Stimulated activated memory B cell treated with anti-CD40 and anti-IgM and Interleukin-4, amounts not matched to agents 10 μg/mL and 1 μg/mL and 100 μg/mL, for 72 hours (primary cell): Measurements from ENCODE around the gene INTS6.

ENCODE experiments used
- ATAC-seq: fragments of 150-1000 bp; cut with Tn5 transposase; 2 replicates; pipeline ENCODE4 v1.10.0; 2021
- H3K27ac Mint-ChIP-seq: one replicate; pipeline ENCODE4 v1.8.0; 2022; ENCODE audit warnings: mild to moderate bottlenecking, mixed read lengths
- H3K27me3 Mint-ChIP-seq: one replicate; pipeline ENCODE4 v1.8.0; 2022; ENCODE audit warnings: mixed read lengths
- H3K36me3 Mint-ChIP-seq: one replicate; pipeline ENCODE4 v1.8.0; 2022; ENCODE audit warnings: mixed read lengths
- H3K4me1 Mint-ChIP-seq: one replicate; pipeline ENCODE4 v1.8.0; 2022; ENCODE audit warnings: mixed read lengths
- H3K4me3 Mint-ChIP-seq: one replicate; pipeline ENCODE4 v1.8.0; 2022; ENCODE audit warnings: mild to moderate bottlenecking, moderate library complexity, mixed read lengths
- H3K9me3 Mint-ChIP-seq: one replicate; pipeline ENCODE4 v1.8.0; 2022; ENCODE audit warnings: mixed read lengths

INTS6 gene

DNA sequence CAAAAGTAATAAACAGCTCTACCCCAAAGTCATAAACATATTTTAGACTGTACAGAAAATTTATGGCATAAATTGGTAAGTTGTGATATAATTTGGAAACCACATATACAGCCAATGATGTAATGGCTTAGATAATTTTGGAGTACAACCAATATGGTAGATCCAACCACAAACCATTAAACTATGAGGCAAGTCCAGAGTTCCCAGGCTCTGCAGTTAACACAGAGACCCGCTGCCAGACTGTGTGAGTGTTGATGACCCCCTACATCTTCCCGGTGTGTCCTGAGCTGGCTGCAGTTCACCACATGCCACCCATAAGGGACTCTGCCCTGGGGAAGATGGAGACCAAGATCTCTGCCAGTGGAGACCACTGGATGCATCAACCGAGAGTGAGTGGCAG, 123.2 kb downstream of the INTS6 start:
- ATAC-seq: no peak
- Mint-ChIP-seq H3K36me3 (no peaks in the 10 kb centered on the region), H3K27ac (no peak overlapping the region), H3K27me3 (no peaks in the 10 kb centered on the region), H3K4me3 (no peak overlapping the region), H3K4me1 (peaks cover 19% of the 10 kb centered on the region), H3K9me3 (no peaks in the 10 kb centered on the region)

DNA sequence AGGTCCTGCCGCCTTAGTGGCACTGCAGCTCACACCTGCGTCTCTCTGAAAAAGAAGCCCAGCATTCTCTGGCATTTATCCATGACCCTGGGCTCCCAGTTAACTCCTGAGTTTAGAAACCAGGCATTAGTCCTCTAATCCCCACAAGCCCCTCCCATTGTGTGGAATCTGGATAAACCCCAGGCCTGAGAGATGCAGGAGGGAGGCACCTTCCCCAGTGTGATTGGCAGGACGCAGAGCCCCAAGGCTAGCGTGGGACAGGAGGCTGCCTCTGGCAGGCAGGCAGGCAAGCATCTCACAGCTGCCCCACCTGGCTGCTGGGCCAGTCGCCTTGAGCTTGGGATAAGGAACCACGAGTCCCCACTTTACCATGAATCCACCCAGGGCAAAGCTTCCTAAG, 124.3 kb downstream of the INTS6 start:
- Mint-ChIP-seq H3K4me3 (no peak overlapping the region), H3K9me3 (no peaks in the 10 kb centered on the region), H3K27ac (no peak overlapping the region), H3K4me1 (peaks cover 23% of the 10 kb centered on the region), H3K27me3 (no peaks in the 10 kb centered on the region), H3K36me3 (no peaks in the 10 kb centered on the region)
- ATAC-seq: no peak

DNA sequence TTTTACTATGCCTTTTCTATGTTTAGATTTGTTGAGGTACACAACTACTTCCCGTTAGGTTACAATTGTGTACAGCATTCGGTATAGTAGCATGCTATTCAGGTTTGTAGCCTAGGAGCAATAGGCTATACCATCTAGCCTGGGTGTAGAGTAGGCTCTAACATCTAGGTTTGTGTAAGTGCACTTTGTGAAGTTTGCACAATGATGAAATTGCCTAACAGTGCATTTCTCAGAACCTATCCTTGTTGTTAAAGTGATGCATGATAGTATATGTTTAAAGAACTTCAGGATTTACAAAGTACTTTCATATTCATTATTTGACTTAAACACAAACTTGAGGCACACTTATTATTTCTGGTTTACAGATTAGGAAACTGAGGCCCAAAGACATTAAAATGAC, 124.9 kb downstream of the INTS6 start:
- no peak for ATAC-seq
- Mint-ChIP-seq H3K27ac (no peak overlapping the region), H3K4me3 (no peak overlapping the region), H3K4me1 (peaks cover 23% of the 10 kb centered on the region), H3K9me3 (no peaks in the 10 kb centered on the region), H3K27me3 (no peaks in the 10 kb centered on the region), H3K36me3 (no peaks in the 10 kb centered on the region)

DNA sequence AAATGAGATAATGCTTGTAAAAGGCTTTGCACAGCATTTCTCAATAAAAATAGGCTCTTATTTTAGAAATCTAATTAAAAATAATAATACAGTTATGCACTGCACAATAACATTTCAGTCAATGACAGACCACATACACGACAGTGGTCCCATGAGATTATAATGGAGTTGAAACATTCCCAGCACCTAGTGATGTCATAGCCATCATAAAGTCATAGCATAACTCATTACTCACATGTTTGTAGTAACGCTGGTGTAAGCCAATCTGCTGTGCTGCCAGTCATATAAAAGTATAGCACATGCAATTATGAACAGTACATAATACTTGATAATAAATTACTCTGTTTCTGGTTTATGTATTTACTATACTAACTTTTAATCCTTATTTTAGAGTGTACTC, 126.1 kb downstream of the INTS6 start:
- H3K9me3 Mint-ChIP-seq: no peaks in the 10 kb centered on the region
- H3K4me1 Mint-ChIP-seq: peaks cover 22% of the 10 kb centered on the region
- ATAC-seq: no peak
- H3K36me3 Mint-ChIP-seq: no peaks in the 10 kb centered on the region
- no peak overlapping the region for H3K27ac Mint-ChIP-seq
- H3K27me3 Mint-ChIP-seq: no peaks in the 10 kb centered on the region
- no peak overlapping the region for H3K4me3 Mint-ChIP-seq

DNA sequence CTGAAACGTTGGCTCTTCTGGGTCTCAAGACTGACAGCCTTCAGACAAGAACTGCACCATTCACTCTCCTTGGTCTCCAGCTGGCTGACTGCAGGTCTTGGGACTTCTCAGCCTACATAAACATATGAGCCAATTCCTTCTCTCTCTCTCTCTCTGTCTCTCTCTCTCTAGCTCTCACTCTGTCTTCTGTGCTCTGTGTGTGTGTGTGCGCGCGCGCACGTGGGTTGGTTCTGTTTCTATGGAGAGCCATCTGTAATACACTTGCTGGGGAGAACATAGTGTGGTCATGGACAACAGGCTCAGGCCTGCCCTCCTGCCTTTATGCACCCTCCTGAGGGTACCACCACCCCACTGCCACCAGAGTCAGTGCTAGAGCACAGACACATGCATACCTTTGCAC, 127.0 kb downstream of the INTS6 start:
- no peak for ATAC-seq
- Mint-ChIP-seq H3K4me3 (no peak overlapping the region), H3K9me3 (no peaks in the 10 kb centered on the region), H3K36me3 (no peaks in the 10 kb centered on the region), H3K27me3 (no peaks in the 10 kb centered on the region), H3K4me1 (peaks cover 13% of the 10 kb centered on the region), H3K27ac (no peak overlapping the region)

DNA sequence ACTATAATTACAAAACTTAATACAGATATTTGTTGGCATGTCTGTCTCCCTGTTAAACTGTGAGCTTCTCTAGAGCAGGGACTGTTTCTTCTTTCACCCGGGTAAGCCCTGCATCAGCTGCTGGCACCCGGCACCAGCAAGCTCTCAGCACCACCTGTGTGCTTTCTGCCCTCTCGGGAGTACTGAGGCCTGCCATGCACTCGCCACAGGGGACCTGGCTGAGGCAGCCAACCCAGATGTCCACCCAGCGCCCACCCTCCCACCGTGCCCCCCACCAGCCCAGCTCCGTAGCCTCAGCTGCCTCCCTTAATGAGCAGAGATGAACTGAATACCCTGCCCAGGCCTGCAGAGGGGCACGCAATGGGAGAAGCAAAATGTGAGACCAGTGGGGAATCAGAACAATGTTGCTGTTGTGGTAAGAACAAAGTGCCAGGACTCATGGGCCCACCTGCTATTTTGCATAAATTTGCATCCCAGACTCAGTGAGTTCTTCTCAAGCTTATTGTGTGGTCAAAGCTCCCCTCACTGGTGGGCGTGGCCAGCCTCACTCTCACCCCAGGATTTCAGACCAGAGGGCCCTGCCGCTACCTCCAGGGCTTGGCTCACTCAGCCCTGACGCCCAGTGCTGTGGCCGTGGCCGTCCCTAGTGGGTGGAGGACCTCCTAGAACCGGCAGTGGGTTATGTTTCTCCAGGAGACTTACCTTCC, 128.0 kb downstream of the INTS6 start:
- Mint-ChIP-seq H3K27ac (peak overlapping the region; percentile 52), H3K9me3 (no peaks in the 10 kb centered on the region), H3K4me1 (peaks cover 7% of the 10 kb centered on the region), H3K27me3 (no peaks in the 10 kb centered on the region), H3K36me3 (no peaks in the 10 kb centered on the region), H3K4me3 (no peak overlapping the region)
- ATAC-seq: peak; percentile 31

DNA sequence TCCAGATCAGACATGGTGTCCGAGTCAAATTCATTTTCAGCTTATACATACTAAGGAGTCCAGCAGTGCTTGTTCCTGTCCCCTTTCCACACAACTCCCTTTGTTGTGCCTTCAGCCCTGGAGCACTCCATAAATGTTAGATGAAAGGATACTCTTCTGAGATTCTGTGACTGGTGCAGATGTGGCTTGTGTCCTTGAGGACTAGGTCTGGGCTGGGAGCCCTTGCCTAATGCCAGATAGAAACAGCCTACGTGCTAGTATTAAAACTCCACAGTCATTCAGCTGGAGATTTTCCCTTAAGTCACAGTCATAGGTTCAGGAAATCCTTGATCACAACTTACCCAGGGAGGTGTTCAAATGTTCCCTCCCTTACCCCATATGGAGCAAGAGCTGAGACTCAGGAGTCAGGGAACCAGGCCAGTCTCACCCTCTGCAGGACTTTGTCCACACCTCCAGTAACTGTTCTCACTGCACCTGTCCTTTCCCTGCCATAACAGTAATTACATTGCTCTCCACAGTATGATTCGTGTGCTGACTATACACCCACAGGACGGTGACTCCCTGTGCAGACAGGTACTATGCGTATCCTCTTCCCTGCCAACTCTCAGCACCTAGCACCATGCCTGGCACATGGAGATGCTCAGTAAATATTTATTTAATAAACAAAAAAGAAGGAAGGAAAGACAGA, 128.9 kb downstream of the INTS6 start:
- Mint-ChIP-seq H3K4me1 (peaks cover 7% of the 10 kb centered on the region), H3K4me3 (no peak overlapping the region), H3K27me3 (no peaks in the 10 kb centered on the region), H3K27ac (peak overlapping the region; percentile 52), H3K36me3 (no peaks in the 10 kb centered on the region), H3K9me3 (no peaks in the 10 kb centered on the region)
- no peak for ATAC-seq

DNA sequence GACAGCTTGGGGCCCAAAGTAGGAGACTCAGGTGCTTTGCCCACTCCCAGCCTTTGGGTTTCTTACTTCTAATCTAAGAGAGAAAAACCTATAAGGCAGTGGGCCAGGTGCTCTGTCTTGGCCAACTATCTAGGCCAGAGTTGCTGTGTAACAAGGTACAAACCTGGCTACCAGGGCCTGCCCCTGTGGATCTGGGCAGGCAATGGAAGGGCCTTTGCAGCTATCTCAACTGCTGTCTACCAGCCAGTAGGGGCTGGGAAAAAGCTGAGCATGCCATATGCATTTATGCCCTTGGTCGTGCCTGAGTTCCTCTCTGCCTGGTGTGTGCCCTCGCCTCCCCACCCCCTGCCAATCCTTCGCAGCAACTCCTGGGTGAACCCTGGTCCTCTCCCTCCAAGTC, 130.0 kb downstream of the INTS6 start:
- Mint-ChIP-seq H3K4me1 (peaks cover 7% of the 10 kb centered on the region), H3K4me3 (no peak overlapping the region), H3K27me3 (no peaks in the 10 kb centered on the region), H3K27ac (no peak overlapping the region), H3K36me3 (no peaks in the 10 kb centered on the region), H3K9me3 (no peaks in the 10 kb centered on the region)
- ATAC-seq: no peak

DNA sequence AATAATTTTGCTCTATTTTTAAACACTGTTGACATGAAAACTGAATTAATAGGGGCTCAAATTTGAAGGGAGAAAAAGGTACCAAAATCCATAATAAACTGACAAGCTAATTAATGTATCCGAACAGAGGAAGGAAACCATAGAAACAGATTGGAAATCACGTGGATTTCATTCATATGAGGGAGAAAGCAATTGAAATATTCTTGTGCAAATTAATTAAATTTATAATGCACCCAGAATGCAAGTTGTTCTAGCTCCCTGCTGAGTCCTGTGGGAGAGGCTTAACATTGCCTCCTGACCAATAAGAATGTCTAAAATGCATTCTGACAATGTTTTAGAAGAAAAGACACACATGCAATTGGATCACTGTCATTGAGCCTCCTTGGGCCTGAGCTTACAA, 131.0 kb downstream of the INTS6 start:
- no peaks in the 10 kb centered on the region for H3K9me3 Mint-ChIP-seq
- no peak overlapping the region for H3K27ac Mint-ChIP-seq
- no peak for ATAC-seq
- no peak overlapping the region for H3K4me3 Mint-ChIP-seq
- H3K36me3 Mint-ChIP-seq: no peaks in the 10 kb centered on the region
- H3K27me3 Mint-ChIP-seq: no peaks in the 10 kb centered on the region
- H3K4me1 Mint-ChIP-seq: peaks cover 7% of the 10 kb centered on the region

DNA sequence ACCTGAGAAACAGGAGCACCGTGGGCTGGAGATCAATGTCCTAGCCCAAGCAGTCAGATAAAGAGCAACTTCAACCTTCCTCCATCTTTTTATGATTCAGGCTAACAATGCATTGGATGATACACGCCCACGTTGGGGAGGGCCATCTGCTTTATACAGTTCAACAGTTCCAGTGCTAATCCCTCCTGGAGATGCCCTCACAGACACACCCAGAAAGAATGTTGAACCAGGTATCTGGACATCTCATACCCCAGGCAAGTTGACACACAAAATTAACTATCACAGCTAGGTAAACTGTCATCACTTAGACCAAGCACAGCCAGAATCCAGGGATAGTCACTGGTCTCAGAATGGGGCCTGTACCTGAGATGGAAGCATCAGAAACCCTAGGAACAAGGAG, 134.0 kb downstream of the INTS6 start:
- ATAC-seq: no peak
- Mint-ChIP-seq H3K27ac (no peak overlapping the region), H3K4me3 (no peak overlapping the region), H3K36me3 (no peaks in the 10 kb centered on the region), H3K9me3 (no peaks in the 10 kb centered on the region), H3K4me1 (peaks cover 7% of the 10 kb centered on the region), H3K27me3 (no peaks in the 10 kb centered on the region)

DNA sequence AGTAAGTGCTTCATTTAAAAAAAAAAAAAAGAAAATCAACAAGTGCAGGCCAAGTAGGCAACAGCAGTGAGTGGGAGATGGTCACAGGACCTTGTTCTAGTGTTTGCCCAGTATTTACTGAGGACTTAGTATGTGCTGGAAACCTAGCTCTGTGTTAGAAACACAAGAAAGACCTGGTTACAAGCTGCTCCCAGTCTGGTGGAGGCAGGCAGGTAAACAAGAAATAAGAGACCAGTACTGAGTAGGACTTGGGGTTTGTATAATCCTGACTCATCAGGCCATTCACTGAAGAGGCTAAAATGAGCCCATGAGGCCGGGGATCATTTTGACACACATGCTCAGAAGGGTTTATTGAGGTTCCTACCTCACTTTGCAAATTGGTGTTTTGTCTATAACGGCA, 134.8 kb downstream of the INTS6 start:
- no peak overlapping the region for H3K4me3 Mint-ChIP-seq
- H3K27me3 Mint-ChIP-seq: no peaks in the 10 kb centered on the region
- H3K4me1 Mint-ChIP-seq: peaks cover 7% of the 10 kb centered on the region
- H3K27ac Mint-ChIP-seq: peak overlapping the region; percentile 37
- no peaks in the 10 kb centered on the region for H3K36me3 Mint-ChIP-seq
- H3K9me3 Mint-ChIP-seq: no peaks in the 10 kb centered on the region
- ATAC-seq: no peak

DNA sequence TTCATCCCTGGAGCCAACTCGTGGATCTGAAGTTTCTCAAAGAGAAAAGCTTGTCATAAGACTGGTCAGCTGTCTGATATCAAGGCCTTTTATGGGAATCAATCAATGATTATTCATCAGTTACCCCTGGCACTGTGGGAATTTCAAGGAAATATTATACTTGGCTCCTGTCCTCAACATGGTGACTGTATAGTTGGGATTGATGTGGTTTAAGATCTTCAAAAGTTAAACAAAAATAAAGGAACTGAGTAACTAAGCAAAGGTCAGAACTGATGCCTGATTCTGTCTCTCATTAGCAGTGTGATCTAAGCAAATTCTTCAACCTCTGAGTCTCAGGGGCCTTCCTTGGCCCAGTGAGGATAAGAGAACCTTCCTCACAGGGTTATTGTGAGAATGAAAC, 135.6 kb downstream of the INTS6 start:
- Mint-ChIP-seq H3K27me3 (peaks cover 3% of the 10 kb centered on the region), H3K4me1 (peaks cover 7% of the 10 kb centered on the region), H3K4me3 (no peak overlapping the region), H3K36me3 (no peaks in the 10 kb centered on the region), H3K27ac (peak overlapping the region; percentile 37), H3K9me3 (no peaks in the 10 kb centered on the region)
- ATAC-seq: peak; percentile 37

DNA sequence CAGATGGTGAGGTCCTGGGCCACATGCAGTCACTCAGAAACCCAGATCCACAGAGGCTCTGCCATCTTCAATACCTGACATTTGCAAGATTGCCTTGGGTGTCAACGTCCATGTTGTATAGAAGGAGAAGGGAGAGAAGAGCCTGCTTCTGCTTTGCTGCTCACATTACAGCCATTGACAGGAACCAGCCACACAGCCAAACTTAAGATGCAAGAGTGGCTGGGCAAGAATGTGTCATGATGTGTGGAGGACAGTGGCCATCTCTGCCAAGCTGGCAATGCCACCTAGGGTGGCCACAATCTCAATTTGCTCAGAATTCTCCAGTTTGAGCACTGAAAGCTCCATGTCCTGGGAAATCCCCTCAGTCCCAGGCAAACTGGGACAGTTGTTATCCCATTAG, 139.2 kb downstream of the INTS6 start:
- no peaks in the 10 kb centered on the region for H3K36me3 Mint-ChIP-seq
- ATAC-seq: no peak
- no peaks in the 10 kb centered on the region for H3K9me3 Mint-ChIP-seq
- peaks cover 16% of the 10 kb centered on the region for H3K27me3 Mint-ChIP-seq
- H3K4me1 Mint-ChIP-seq: peaks cover 7% of the 10 kb centered on the region
- H3K4me3 Mint-ChIP-seq: no peak overlapping the region
- no peak overlapping the region for H3K27ac Mint-ChIP-seq

DNA sequence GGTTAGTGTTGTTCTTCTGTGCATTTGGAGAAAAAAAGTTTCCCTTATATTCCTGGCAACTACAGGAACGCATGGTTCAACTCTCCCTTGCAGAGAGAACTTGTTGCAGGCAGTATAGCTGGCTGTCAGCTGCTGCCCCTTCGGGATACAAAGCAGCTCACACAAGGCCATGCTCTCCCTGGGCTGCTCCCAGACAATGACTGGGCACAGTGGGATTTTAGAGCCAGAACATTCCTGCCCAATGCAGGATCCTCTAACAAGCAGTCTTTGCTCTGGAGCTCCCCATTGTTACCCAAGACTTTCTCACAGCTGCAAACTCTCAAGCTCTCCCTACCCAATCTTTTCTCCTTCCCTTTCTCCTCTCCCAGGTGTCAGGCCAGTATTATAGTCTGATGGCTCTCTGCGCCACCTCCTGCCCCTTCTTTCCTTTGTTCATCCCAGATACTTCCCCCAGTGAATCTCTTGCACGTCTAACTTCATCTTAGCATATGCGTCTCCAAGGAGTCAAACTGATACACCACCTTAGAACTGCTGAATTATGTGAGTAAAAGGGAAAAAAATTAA, 140.8 kb downstream of the INTS6 start:
- Mint-ChIP-seq H3K4me1 (peaks cover 7% of the 10 kb centered on the region), H3K27me3 (peaks cover 26% of the 10 kb centered on the region), H3K36me3 (no peaks in the 10 kb centered on the region), H3K4me3 (no peak overlapping the region), H3K27ac (no peak overlapping the region), H3K9me3 (no peaks in the 10 kb centered on the region)
- ATAC-seq: no peak
